Liver (tissue), 9 donors: ENCODE measurements around the gene HTR3C. TPM values are rescaled to one million over a fixed set of nuclear protein-coding genes. Genes with fewer than 3 reads are reported as not detected.
A peak's percentile ranks its signal among the peaks of the same experiment; 100 is the strongest.
"Not testable (repeated sequence)": the region's sequence is repeated elsewhere in the genome, so short reads cannot be mapped to it uniquely, and the experiment has no call there.

Experiments used
- DNase-seq: peaks from one replicate; pipeline ENCODE4 v3.0.0-alpha.2; 2017; ENCODE audit warnings: low spot score
- H3K27ac ChIP-seq, 2 donors: one replicate each; pipeline ENCODE4 v1.7.0; 2013; ENCODE audit warnings: inconsistent platforms in 2 of 2, low read length in 2 of 2, control low read depth in 1 of 2, low read depth in 1 of 2, mild to moderate bottlenecking in 1 of 2
- H3K27me3 ChIP-seq, 4 donors: one replicate each; pipeline versions ENCODE4 v1.6.1 to v1.7.0; 2013; ENCODE audit warnings: low read length in 3 of 4, inconsistent platforms in 1 of 4, mild to moderate bottlenecking in 1 of 4, moderate library complexity in 1 of 4; ENCODE audit not compliant: control insufficient read depth in 4 of 4, insufficient read depth in 4 of 4
- H3K36me3 ChIP-seq, 4 donors: one replicate each; pipeline versions ENCODE4 v1.6.1 to v1.7.0; 2013; ENCODE audit warnings: low read length in 3 of 4, mild to moderate bottlenecking in 3 of 4, low read depth in 1 of 4, moderate library complexity in 1 of 4; ENCODE audit not compliant: control insufficient read depth in 4 of 4, insufficient read depth in 3 of 4
- H3K4me1 ChIP-seq, 4 donors: one replicate each; pipeline versions ENCODE4 v1.6.1 to v1.7.0; 2013; ENCODE audit warnings: low read length in 3 of 4, mild to moderate bottlenecking in 3 of 4, moderate library complexity in 1 of 4; ENCODE audit not compliant: control insufficient read depth in 4 of 4, insufficient read depth in 4 of 4
- H3K4me3 ChIP-seq, 3 donors: one replicate each; pipeline versions ENCODE4 v1.6.1 to v1.7.0; 2013; ENCODE audit warnings: low read length in 3 of 3, control low read depth in 1 of 3, low read depth in 1 of 3, mild to moderate bottlenecking in 1 of 3
- H3K9ac ChIP-seq, 2 donors: one replicate each; pipeline ENCODE4 v1.7.0; 2013; ENCODE audit warnings: low read length in 2 of 2, mild to moderate bottlenecking in 2 of 2, moderate library complexity in 2 of 2, control low read depth in 1 of 2, low read depth in 1 of 2
- H3K9me3 ChIP-seq, 4 donors: one replicate each; pipeline versions ENCODE4 v1.6.1 to v1.7.0; 2013; ENCODE audit warnings: low read length in 3 of 4; ENCODE audit not compliant: control insufficient read depth in 4 of 4
- ATF3 ChIP-seq: IDR thresholded peaks from 2 replicates; pipeline ENCODE4 v1.6.1; 2016; ENCODE audit warnings: antibody characterized with exemption
- EGR1 ChIP-seq, 2 donors: IDR thresholded peaks; 2 replicates each; pipeline ENCODE4 v1.6.1; 2016 to 2018; ENCODE audit warnings: antibody characterized with exemption in 2 of 2, low read depth in 2 of 2
- FOXA1 ChIP-seq: IDR thresholded peaks from 2 replicates; pipeline ENCODE4 v1.6.1; 2016; ENCODE audit warnings: antibody characterized with exemption
- FOXA2 ChIP-seq: IDR thresholded peaks from 2 replicates; pipeline ENCODE4 v1.6.1; 2016; ENCODE audit warnings: antibody characterized with exemption
- GABPA ChIP-seq, 2 donors: IDR thresholded peaks in 1 of 2; conservative IDR thresholded peaks in 1 of 2; 2 replicates each; pipeline ENCODE4 v1.6.1; 2016; ENCODE audit warnings: antibody characterized with exemption in 2 of 2, mild to moderate bottlenecking in 1 of 2, moderate library complexity in 1 of 2
- HNF4A ChIP-seq, 2 donors: conservative IDR thresholded peaks; 2 replicates each; pipeline ENCODE4 v1.6.1; 2016; ENCODE audit warnings: antibody characterized with exemption in 2 of 2, mild to moderate bottlenecking in 2 of 2
- HNF4G ChIP-seq: IDR thresholded peaks from 2 replicates; pipeline ENCODE4 v1.6.1; 2016; ENCODE audit warnings: antibody characterized with exemption
- NR2F2 ChIP-seq: IDR thresholded peaks from 2 replicates; pipeline ENCODE4 v1.6.1; 2016; ENCODE audit warnings: antibody characterized with exemption
- RAD21 ChIP-seq, 2 donors: IDR thresholded peaks; 2 replicates each; pipeline ENCODE4 v1.6.1; 2016; ENCODE audit warnings: antibody characterized with exemption in 2 of 2, mild to moderate bottlenecking in 2 of 2
- REST ChIP-seq: IDR thresholded peaks from 2 replicates; pipeline ENCODE4 v1.6.1; 2016; ENCODE audit warnings: antibody characterized with exemption, mild to moderate bottlenecking
- RXRA ChIP-seq, 2 donors: IDR thresholded peaks; 2 replicates each; pipeline ENCODE4 v1.6.1; 2017 to 2018; ENCODE audit warnings: antibody characterized with exemption in 2 of 2, mild to moderate bottlenecking in 1 of 2
- TAF1 ChIP-seq: conservative IDR thresholded peaks from 2 replicates; pipeline ENCODE4 v1.6.1; 2016; ENCODE audit warnings: antibody characterized with exemption, mild to moderate bottlenecking
- YY1 ChIP-seq: IDR thresholded peaks from 2 replicates; pipeline ENCODE4 v1.6.1; 2016; ENCODE audit warnings: antibody characterized with exemption, mild to moderate bottlenecking
- ZBTB33 ChIP-seq: IDR thresholded peaks from 2 replicates; pipeline ENCODE4 v1.6.1; 2016; ENCODE audit warnings: antibody characterized with exemption
- WGBS: extraction: QIAGEN DNeasy Blood & Tissue Kit; methylation state at CpG from one replicate; pipeline ENCODE4 v1.1.7; 2013; 5-methylcytosine and 5-hydroxymethylcytosine counted together
- polyA plus RNA-seq, 2 donors: library from polyadenylated mRNA; stranded (reverse) in 1 of 2; unstranded in 1 of 2; fragments of 200-250 nt in 1 of 2; fragments of >200 nt in 1 of 2; fragmentation: Nextera tagmentation in 1 of 2; extraction: Ambion mirVana in 1 of 2; gene quantifications; one replicate each; pipeline versions ENCODE4 v1.2.1 to v1.2.3, GENCODE V29; 2013 to 2015
- total RNA-seq, 2 donors: library from RNA; depleted of rRNA; stranded (reverse); fragments of >200 nt; gene quantifications; one replicate each; pipeline ENCODE4 v1.2.3, GENCODE V29; 2014
- donor health status: healthy.
- donor health status: healthy.
- donor health status: healthy.
- donor health status: healthy.
- donor health status: healthy.

The HTR3C gene
- total and polyA plus RNA-seq, 4 donors: not detected

GRCh38 chr3:184018424-184018973, 34.3 kb upstream of the HTR3C start:
- no peaks in the 10 kb centered on the region for H3K9me3 ChIP-seq
- H3K27me3 ChIP-seq: no peaks in the 10 kb centered on the region
- H3K9ac ChIP-seq: peak overlapping the region; percentile 40 to 75
- peak overlapping the region; percentile 70 to 98 (median 90) for H3K4me3 ChIP-seq
- H3K36me3 ChIP-seq: peaks cover 0 to 4% (median under 1%) of the 10 kb centered on the region in 4 donors
- no peak for DNase-seq
- TF ChIP-seq FOXA1: no peak
- no peak for TF ChIP-seq REST
- no peak for TF ChIP-seq EGR1 (IDR thresholded peaks at IDR 0.05; ENCODE audit: low read depth in 2 of 2)
- no peak for TF ChIP-seq FOXA2
- TF ChIP-seq YY1: no peak
- no peak for TF ChIP-seq ZBTB33
- no peak for TF ChIP-seq TAF1
- TF ChIP-seq GABPA (IDR thresholded peaks at IDR 0.05 in 1 of 2, conservative IDR thresholded peaks at IDR 0.05 in 1 of 2): no peak
- no peak for TF ChIP-seq RAD21 (IDR thresholded peaks at IDR 0.05)
- TF ChIP-seq HNF4G: no peak
- TF ChIP-seq NR2F2: no peak
- no peak for TF ChIP-seq HNF4A (conservative IDR thresholded peaks at IDR 0.05)
- TF ChIP-seq ATF3: no peak
- no peak for TF ChIP-seq RXRA (IDR thresholded peaks at IDR 0.05)
- WGBS: 90% methylated on average over 21 of the region's 21 CpGs
- peaks cover 0 to 12% (median 6%) of the 10 kb centered on the region in 4 donors for H3K4me1 ChIP-seq
- H3K27ac ChIP-seq: peak overlapping the region; percentile 60 to 67

- no peak for TF ChIP-seq YY1
- no peak for TF ChIP-seq ZBTB33
- no peak for TF ChIP-seq RAD21 (IDR thresholded peaks at IDR 0.05)
- TF ChIP-seq ATF3: no peak
- TF ChIP-seq FOXA2: no peak
- TF ChIP-seq RXRA (IDR thresholded peaks at IDR 0.05): no peak
- peaks cover 0 to 6% (median 1%) of the 10 kb centered on the region in 4 donors for H3K4me1 ChIP-seq
- 71% methylated on average over 7 of the region's 7 CpGs for WGBS
- H3K4me3 ChIP-seq: no peak overlapping the region
- no peak for DNase-seq
- H3K36me3 ChIP-seq: no peaks in the 10 kb centered on the region
- no peak overlapping the region for H3K9ac ChIP-seq
- H3K27me3 ChIP-seq: no peaks in the 10 kb centered on the region
- no peak overlapping the region for H3K27ac ChIP-seq
- H3K9me3 ChIP-seq: no peaks in the 10 kb centered on the region
Measured at GRCh38 chr3:184022323-184022722, 30.5 kb upstream of the HTR3C start.

GRCh38 chr3:184025256-184025655, 27.6 kb upstream of the HTR3C start:
- H3K36me3 ChIP-seq, H3K4me3 ChIP-seq, H3K9me3 ChIP-seq, H3K27me3 ChIP-seq, H3K4me1 ChIP-seq, H3K9ac ChIP-seq, DNase-seq, H3K27ac ChIP-seq: not testable (repeated sequence)
- WGBS: 78% methylated on average over 5 of the region's 5 CpGs

GRCh38 chr3:184028275-184028890, 24.5 kb upstream of the HTR3C start:
- DNase-seq: not testable (repeated sequence)
- 94% methylated on average over 1 of the region's 1 CpG for WGBS

More at GRCh38 chr3:184028275-184028890, 24.5 kb upstream of the HTR3C start:
- not testable (repeated sequence) for H3K9ac ChIP-seq, H3K9me3 ChIP-seq, H3K4me1 ChIP-seq, H3K27ac ChIP-seq, H3K27me3 ChIP-seq, H3K36me3 ChIP-seq, H3K4me3 ChIP-seq
